HG02763 (cell line): ENCODE measurements around the gene XRRA1.

Source experiments
- ATAC-seq: cut with Tn5 transposase; IDR thresholded peaks from one replicate; pipeline ENCODE4 v1.9.1; 2021; ENCODE audit warnings: mild to moderate bottlenecking, moderate library complexity; ENCODE audit not compliant: unreplicated experiment

Gene XRRA1

DNA sequence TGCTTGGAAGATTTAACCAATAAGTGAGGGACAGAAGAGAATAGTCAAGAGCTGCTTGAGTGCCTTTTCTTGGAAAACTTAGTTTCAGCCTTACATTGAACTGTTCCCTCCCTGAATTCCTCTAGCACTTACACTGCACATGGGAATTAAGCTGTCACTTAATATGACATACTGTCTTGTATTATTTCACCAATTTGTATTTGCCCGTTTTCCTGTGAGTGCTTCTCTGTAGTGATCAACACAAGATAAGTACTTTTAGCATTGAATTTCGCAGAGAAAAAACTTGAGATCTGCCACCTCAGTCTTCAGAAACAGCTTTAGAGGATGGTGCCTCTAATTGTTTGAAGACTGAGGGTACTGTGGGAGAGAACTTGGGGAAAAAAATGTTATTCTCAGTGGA is 3.9 kb upstream of the XRRA1 start:
- no peak for ATAC-seq

DNA sequence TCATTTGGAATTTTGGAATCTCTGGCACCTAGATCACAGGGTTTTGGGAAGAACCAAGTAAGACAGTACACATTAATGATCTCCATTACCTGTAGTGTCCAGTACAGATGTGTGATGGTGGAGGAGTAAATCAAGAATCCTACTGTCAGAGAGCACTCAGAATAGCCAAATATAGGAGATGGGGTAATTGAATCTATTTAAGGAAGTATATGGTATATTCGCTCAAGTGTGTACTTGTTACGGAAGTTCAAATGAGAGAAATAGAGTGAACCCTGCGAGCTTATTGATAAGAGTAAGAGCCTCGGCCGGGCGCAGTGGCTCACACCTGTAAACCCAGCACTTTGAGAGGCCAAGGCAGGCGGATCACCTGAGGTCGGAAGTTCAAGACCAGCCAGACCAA is 2.3 kb upstream of the XRRA1 start:
- no peak for ATAC-seq

DNA sequence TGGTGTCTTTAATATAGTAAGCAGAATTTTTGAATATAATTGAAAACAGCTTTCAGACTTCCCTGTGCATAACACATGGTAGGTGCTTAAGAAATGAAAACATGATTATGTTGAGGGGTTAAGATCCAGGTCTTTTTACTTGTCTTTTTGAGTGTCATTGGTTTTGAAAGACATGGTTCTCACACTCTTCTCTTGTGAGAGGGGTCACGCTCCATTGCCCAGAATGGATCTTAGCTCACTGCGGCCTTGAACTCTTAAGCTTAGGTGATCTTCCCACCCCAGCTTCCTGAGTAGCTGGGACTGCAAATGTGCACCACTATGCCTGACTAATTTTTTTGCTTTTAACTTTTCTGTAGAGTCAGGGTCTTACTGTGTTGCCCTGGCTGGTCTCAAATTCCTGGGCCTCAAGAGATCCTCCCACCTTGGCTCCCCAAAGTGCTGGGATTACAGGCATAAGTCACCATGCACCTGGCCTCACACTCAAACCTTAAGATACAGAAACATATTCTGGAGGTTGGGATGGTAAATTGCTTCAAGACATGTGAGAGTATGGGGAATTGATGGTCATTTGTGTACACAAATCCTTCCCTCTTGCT is 1.6 kb upstream of the XRRA1 start:
- no peak for ATAC-seq

DNA sequence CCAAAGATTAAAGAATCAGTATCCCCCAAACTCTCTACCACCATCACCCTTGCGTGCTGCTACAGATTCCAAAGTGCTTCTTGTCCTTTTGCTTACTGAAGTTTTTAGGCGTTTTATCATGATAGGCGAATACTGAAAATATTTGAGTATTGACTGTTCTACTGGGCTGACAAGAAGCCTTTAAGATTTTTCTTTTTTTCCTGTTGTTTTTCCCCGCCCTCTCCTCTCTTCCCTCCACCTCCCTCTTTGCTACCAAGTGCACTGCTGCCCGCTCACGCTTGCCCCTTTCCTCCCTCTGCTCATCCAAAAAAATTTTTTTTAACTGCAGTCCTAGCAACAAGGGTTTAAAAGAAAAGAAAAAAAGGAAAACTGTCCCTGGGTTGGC is 854 bp upstream of the XRRA1 start:
- ATAC-seq = no peak

DNA sequence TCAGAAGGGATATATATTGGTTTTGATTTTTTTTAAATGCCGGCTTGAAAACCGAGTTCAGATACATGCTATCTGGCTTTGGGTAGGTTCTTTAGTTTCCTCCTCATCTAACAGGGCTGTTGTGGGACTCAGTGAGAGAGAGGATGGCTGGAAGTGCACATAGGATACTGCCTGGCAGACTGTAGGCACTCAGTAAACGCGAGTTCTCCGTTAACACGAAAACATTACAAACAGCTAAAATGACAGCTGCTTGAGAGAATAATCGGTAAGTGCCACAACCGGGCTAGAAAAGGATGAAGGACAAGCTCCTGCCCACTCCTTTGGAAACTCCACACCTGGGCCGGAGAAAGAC is 369 bp downstream of the XRRA1 start:
- peak; percentile 15 for ATAC-seq

DNA sequence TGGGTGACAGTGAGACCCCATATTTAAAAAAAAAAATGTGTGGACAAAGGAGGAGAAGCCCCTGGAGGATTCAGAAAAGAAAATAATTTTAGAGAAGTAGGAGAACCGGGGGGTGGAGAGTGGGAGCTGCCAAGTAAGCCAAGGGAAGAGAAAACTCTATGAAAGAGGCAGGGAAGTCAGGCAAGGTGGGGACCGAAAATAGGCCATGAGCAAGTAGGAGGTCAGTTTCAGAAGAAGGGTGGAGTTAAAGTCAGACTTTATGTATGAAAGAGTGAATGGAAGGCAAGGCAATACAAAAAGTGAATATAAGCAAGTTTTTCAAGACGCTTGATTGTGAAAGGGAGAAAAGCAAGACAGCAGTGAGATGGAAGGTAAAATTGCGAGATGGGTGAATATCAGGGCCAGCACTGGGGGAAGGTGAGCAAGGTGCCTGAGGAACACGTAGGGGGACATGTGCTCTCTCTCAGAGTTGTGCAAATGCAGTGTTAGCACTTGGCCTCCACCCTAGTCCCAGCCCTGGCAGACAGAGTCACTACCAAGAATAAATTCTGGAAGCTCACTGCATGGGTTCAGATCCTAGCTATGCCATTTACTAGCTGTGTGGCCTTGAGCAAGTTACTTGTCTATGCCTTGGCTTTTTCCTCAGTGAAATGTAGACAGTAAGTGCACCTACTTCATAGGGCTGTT is 6.7 kb downstream of the XRRA1 start:
- no peak for ATAC-seq

DNA sequence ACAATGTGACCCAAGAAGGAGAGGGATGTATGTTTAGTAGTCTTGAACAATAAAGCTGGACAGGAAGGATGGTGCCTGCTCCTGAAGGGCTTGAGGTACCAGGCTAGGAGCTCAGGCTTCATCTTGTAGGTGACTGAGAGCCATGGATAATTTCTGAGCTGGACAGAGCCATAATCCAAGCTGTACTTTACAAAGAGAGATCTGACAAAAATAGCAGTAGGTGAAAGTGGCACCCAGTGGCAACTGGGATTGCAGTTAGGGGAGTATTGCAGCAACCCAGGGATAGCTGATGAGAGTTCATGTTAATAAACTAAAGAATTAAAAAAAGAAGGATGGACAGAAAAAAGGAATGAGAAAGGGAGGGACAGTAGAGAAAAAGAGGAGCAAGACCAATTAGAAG is 7.4 kb downstream of the XRRA1 start:
- ATAC-seq = no peak

DNA sequence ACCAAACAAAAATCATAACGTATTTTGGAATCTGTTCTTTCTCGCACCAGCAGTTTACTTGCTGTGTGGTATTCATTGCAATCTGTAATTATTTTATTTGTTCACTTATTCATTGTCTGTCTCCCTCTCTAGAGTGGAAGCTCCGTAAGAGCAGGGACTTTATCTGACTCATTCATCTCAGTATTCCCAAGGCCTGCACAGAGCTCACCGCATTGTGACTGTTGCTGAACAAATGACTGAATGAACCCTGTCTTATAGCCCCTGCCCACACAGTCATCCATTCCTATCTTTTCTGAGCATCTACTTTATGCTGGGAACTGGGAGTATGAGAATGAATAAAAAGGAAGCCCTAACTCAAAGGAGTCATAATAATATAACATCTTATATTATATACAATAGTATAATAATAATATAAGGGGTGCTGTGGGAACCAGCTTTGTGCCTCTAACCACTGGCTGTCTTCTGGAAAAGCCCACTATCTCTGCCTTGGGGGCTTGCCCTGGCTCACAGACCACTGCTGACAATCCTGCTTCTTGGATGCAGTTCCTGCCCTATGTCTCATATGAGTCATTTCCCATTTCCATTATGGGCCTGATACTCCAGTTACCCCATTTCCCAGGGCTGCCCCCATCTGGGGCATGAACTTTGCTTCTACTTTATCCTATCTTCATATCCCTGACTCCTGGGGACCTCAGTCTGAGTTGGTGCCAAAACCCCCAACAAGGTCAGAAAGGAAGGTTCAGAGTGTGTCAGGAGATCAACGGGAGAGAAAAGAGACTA is 11.0 kb downstream of the XRRA1 start:
- no peak for ATAC-seq

DNA sequence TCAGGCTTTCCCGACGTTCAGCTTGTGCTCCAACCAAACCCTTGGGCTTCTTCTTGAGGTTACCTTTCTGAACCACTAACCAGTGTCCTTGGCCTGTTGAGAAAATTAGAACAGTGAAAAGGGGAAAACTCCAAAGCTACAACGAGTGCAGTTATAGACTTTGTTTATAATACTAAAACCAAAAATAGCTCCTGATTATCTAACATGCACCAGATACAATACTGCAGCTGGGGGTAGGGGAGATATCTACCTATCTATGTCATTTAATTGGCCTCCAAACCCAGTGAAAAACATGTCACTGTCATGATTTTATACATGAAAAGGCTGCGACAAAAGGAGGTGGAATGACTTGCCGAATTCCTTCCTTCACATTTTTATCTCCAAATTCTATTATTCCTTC is 11.9 kb downstream of the XRRA1 start:
- no peak for ATAC-seq

DNA sequence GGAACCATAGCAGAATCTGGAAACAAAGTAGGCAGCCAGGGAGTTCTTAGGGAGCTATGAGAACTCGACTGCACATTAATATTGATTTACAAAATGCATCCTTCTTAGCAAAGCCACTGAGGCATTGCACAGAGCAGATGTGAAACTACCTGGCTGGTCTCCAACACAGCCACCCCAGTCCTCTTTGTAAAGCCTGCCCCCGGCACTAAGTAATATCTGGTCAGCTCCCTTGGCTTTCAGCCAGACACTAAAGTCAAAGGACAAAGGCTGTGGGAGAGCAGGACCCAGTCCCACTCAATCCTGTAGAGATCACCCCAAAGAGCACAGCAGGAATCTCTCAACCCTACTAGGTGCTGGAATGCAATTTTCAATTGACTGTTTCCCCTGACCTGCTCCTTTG is 12.8 kb downstream of the XRRA1 start:
- ATAC-seq = no peak

DNA sequence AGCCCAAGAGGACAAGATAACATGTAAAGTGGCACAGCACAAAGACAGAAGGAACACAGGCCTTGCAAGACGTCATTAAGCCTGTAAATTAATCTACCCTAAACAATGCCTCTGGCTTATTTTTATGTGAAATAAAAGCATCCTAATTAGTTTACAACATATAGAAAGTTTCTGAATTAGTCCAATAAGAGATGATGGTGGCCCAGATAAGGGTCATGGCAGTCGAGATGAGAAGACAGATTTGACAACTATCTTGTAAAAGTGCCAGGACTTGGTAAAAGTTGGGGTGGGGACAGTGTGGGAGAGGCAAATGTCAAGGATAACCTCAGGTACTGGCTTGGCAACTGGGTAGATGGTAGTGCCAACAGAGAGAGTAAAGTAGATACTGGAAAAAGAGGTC is 13.6 kb downstream of the XRRA1 start:
- ATAC-seq = no peak

DNA sequence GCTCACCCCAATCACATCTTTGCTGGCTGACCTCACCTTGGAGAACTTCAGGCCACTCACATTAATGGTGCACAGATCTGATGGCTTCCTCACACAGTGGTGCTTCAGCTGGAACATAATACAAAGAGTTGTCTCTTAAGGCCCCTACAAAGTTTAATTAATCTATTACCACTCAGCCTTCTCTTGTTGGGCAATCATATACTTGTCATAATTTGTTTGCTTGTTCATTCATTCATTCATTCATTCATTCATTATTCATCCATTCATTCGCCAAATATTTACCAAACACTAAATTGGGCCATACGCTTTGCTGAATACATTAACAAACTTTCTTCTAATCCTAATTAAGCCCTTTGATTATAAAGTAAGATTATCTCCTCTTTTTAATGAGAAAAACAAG is 15.1 kb downstream of the XRRA1 start:
- no peak for ATAC-seq

DNA sequence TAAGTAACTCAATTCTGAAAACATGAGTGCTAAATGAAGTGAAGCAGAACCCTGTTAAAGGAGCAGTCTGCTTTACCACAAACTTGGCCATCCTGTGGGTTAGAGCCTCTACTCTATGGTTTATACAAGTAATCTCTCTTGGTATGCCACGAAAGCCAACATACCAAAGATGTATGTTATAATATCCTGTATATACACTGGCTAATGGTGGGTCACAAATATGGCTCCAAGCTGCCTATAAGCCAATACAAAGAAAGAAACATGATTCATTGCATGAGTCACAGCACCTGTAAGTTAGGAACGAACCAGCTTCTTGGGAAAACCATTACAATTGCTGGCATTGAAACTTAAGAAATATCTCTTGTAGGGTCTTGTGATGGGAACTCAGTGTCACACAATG is 16.1 kb downstream of the XRRA1 start:
- no peak for ATAC-seq

DNA sequence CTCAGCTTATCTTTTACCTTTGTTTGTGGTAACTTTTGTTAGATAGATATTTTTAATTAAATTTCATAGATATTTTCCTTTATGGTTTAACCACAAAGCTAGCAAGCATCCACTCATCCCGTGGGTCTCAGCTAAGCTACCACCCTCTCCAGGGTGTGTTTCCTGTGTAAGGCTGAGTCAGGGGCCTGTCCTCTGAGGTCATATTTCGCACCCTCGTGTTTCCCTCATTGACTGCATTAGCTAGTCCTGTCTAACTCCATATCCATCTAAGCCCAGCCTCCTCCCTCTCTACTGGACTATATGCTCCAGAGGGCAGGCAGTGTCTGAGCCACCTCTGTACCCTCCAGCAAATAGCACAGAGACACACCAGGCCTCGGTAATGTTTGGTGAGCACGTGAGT is 16.7 kb downstream of the XRRA1 start:
- ATAC-seq = no peak

DNA sequence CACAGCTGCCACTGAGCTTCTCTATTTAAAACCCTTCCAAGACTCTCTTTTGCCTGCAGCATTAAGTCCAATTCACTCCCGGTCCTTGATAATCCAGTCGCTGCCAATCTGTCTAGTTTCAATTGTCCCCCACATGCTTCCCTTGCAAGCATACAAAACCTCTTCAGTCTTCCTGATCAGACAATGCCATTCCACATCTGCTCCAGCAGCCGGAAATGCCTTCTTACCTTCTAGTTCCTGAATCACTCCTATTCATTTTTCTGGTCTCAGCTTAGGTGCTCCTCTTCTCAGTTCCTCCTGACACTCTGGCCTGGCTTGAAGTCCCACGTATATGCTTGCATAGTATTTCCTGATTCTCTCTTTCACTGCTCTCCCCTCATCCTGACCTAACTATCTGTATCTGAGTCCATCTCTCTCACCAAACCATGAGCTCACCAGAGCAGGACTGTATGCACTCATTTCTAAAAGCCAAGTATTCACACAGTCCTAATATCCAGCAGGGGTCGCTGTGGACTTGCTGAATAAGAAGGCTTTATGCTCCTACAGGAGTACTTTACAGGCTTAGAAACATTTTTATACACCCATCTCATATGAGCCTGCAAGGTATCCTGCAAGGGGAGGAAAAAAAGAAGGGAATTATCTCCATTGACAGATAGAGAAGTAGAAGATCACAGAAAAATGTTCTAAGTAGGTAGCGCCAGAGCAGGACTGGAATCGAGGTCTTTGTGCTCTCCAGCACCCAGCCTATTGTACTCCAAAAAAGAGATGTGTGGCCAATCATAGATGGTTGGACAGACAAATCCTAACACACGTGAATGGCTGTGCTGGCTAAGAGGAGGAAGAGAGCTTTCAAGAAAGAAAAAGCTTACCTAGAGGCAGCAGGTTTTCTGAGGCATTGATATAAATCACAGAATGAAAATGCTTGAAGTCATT is 19.2 kb downstream of the XRRA1 start:
- ATAC-seq = peak; percentile 63

DNA sequence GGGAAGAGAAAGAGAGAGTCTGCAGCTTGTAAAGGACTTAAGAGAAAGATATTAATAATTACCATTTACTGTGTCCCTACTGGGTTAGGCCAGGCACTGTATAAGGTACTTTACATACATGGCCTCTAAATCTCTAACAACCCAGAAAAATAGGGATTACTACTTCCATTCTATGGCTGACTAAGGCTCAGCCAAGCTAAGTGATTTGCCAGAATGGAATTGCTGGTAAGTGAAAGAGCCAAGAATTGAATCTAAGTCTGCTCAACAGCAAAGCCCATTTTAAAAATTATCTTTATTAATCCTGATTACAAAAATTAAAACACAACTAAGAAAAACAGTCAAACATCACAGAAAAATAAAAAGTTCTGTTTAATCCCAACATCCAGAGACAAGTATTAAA is 21.4 kb downstream of the XRRA1 start:
- no peak for ATAC-seq

DNA sequence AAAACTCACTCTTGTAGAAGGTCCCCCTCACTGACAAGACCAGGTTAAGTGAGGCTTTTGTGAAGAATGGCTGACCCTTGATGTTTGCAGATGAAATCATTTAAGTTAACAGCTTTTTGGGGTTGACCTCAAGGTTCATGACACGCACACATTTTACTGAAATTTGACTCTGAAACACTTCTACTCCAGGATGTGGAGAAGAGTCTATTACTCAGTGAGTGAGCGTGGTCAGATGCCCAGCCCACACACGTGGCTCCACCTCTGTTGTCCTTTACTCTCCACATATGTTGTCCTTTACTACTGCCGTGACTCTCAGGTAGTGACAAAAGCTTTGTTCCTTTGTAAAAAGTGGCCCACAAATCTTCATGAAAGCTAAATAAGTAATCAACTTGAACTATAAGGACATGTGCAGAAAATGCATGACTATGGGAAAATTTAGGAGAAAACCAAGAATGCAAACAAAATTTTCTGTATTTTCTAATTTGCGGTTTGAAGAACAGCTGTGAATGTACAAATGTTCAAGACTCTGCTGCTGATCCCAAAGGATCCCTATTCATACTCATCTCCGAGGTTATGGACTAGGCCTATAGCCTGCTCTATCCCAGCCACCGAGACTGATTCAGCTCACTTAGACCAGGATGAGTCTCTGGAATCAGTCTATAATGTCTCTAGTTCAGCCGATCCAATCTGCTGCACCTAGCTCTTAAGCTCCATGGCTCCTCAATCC is 22.4 kb downstream of the XRRA1 start:
- ATAC-seq = no peak

DNA sequence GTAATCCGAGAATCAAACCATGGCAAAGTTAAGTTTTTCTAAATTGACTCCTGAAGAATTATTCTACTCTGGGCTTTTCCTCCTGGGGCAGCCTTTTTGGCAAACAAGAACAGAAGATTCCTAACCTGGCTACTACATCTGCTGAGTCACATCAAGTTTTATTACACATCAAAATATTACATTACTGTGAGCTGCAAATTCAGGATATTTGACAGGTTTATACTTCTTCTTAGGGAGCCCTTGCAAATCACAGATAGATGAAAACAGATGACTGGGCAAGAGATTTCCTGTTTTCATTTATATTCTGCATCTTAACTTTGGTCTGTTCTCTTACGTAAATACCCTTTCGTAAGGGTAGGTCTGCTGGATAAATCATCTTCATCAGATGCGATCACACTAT is 23.6 kb downstream of the XRRA1 start:
- ATAC-seq = no peak

DNA sequence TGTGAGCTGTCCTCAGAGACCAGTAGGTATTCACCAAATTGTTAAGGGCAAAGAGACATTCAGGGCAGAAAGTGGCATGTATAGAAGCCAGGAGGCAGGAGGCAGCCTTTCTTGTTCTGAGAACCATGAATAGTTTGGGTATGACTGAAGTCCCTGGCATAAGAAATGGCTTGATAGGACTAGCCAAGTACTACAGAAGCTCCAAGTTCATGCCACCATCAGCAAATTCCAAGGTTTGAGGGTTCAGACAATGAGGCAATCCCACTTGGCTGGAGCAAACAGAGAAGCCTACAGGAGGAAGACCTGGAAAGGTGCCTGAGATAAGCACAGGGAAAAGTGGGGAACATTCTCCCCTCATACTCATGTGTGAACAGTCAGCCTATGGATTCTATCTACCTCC is 25.8 kb downstream of the XRRA1 start:
- ATAC-seq = no peak

DNA sequence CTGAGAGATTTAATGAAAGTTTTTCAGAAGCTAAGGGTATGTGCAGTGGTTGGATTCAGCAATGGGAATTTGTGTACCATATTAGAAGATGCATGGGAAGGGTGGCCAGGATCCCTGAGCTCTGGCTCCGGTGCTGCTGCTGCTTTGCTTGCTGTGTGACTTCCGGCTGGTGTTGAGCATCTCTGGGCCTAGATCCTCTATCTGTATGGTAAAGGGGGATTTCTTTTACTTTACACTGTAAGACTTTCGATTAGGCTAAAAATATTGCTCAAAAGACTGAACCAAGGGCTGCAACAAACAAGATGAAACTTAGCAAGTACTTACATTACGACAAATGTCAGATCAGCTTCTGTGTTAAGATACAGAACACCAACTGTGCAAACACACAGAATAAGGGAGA is 39.1 kb downstream of the XRRA1 start:
- ATAC-seq = no peak

DNA sequence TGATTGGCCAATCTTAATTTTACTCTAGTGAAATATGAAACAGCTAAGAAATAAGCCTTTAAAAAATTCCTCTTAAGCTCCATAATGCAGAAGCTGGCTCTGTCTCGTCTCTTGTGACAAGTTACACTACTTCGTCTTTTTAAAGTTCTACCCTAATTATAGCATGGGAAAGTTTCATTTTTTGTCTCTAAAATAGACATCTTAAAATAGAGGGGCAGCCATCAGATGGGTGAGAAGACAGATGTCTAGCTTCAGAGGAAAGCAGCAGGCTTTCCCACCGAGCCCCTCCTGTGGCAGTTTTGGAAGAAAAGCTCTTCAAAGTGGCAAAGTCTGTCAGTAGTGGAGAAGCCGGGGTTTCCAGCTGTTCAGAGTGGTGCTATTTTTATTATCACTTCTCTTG is 39.5 kb downstream of the XRRA1 start:
- no peak for ATAC-seq
